Fibroblast of the aortic adventitia (primary cell): ENCODE measurements around the gene CTAGE9. TPM values are rescaled to one million over a fixed set of nuclear protein-coding genes. Genes with fewer than 3 reads are reported as not detected.

ENCODE experiments used
- DNase-seq: peaks from one replicate; pipeline ENCODE4 v3.0.0-alpha.2; 2010; ENCODE audit warnings: low read depth
- H3K4me3 ChIP-seq: 2 replicates; pipeline ENCODE4 v1.5.1; 2011; ENCODE audit warnings: low read depth, mild to moderate bottlenecking, control low read depth, low read length, moderate library complexity
- CTCF ChIP-seq: IDR thresholded peaks from 2 replicates; pipeline ENCODE4 v1.5.1; 2011; ENCODE audit warnings: mild to moderate bottlenecking, low read length, control low read depth, inconsistent platforms; ENCODE audit not compliant: insufficient read depth
- total RNA-seq: library from RNA; depleted of rRNA; stranded (reverse); fragments of >200 nt; gene quantifications from 2 replicates; pipeline ENCODE4 v1.2.3, GENCODE V29; 2012; ENCODE audit warnings: low replicate concordance

The CTAGE9 gene
- total RNA-seq, 1 donor, result not detected

GRCh38 chr6:131739136-131739535 lies 28.3 kb upstream of the CTAGE9 start:
- no peak for DNase-seq
- no peak overlapping the region for H3K4me3 ChIP-seq
- TF ChIP-seq CTCF, result no peak

- no peak overlapping the region for H3K4me3 ChIP-seq
- DNase-seq, result no peak
- no peak for TF ChIP-seq CTCF
These were observed 26.0 kb upstream of the CTAGE9 start for GRCh38 chr6:131736811-131737210.

GRCh38 chr6:131736003-131736596 lies 25.3 kb upstream of the CTAGE9 start:
- no peak overlapping the region for H3K4me3 ChIP-seq
- no peak for TF ChIP-seq CTCF
- DNase-seq, result no peak

- H3K4me3 ChIP-seq, result no peak overlapping the region
- no peak for TF ChIP-seq CTCF
- DNase-seq, result peak; percentile 31
These were observed 22.7 kb upstream of the CTAGE9 start for GRCh38 chr6:131733376-131734016.

- no peak for DNase-seq
- TF ChIP-seq CTCF, result no peak
- H3K4me3 ChIP-seq, result no peak overlapping the region
These were observed 20.4 kb upstream of the CTAGE9 start for GRCh38 chr6:131731224-131731623.

GRCh38 chr6:131730264-131730663 lies 19.4 kb upstream of the CTAGE9 start:
- no peak for TF ChIP-seq CTCF
- no peak for DNase-seq
- no peak overlapping the region for H3K4me3 ChIP-seq
